ENCODE results near the gene GPR183. TPM values are rescaled to one million over a fixed set of nuclear protein-coding genes. Genes with fewer than 3 reads are reported as not detected.
"Not testable (repeated sequence)": the region's sequence is repeated elsewhere in the genome, so short reads cannot be mapped to it uniquely, and the experiment has no call there.

GPR183 gene
- total RNA-seq, 1 donor from 2014 or later = not detected

- Mint-ChIP-seq H3K27me3 (ENCODE audit: low read depth) (no peaks in the 10 kb centered on the region), H3K4me1 (peaks cover 8% of the 10 kb centered on the region), H3K4me3 (no peak overlapping the region), H3K36me3 (ENCODE audit: low read depth) (peaks cover 13% of the 10 kb centered on the region), H3K9me3 (no peaks in the 10 kb centered on the region), H3K27ac (ENCODE audit: unreplicated experiment) (no peak overlapping the region)
- no peak for TF ChIP-seq CTCF (conservative IDR thresholded peaks at IDR 0.05)
- DNase-seq (ENCODE audit: low read depth, low spot score) = no peak
These were observed 52.4 kb downstream of the GPR183 start for GRCh38 chr13:99254830-99255229.

- Mint-ChIP-seq H3K36me3 (ENCODE audit: low read depth) (peaks cover 29% of the 10 kb centered on the region), H3K4me3 (no peak overlapping the region), H3K9me3 (no peaks in the 10 kb centered on the region), H3K27ac (ENCODE audit: unreplicated experiment) (peak overlapping the region; percentile 38), H3K4me1 (no peaks in the 10 kb centered on the region), H3K27me3 (ENCODE audit: low read depth) (no peaks in the 10 kb centered on the region)
- no peak for DNase-seq (ENCODE audit: low read depth, low spot score)
- TF ChIP-seq CTCF (conservative IDR thresholded peaks at IDR 0.05) = no peak
These were observed 55.3 kb downstream of the GPR183 start for GRCh38 chr13:99251921-99252320.

- Mint-ChIP-seq H3K9me3 (no peaks in the 10 kb centered on the region), H3K4me1 (no peaks in the 10 kb centered on the region), H3K27ac (ENCODE audit: unreplicated experiment) (no peak overlapping the region), H3K4me3 (no peak overlapping the region), H3K36me3 (ENCODE audit: low read depth) (peaks cover 32% of the 10 kb centered on the region), H3K27me3 (ENCODE audit: low read depth) (no peaks in the 10 kb centered on the region)
- no peak for TF ChIP-seq CTCF (conservative IDR thresholded peaks at IDR 0.05)
- no peak for DNase-seq (ENCODE audit: low read depth, low spot score)
These were observed 56.0 kb downstream of the GPR183 start for GRCh38 chr13:99250982-99251825.

GRCh38 chr13:99249606-99250005 is 57.6 kb downstream of the GPR183 start:
- H3K9me3 Mint-ChIP-seq; H3K4me1 Mint-ChIP-seq; H3K27ac Mint-ChIP-seq (ENCODE audit: unreplicated experiment); DNase-seq (ENCODE audit: low read depth, low spot score); H3K4me3 Mint-ChIP-seq; H3K27me3 Mint-ChIP-seq (ENCODE audit: low read depth): not testable (repeated sequence)
- peaks cover 26% of the 10 kb centered on the region for H3K36me3 Mint-ChIP-seq (ENCODE audit: low read depth)

- H3K9me3 Mint-ChIP-seq; H3K27ac Mint-ChIP-seq (ENCODE audit: unreplicated experiment); H3K4me3 Mint-ChIP-seq; H3K27me3 Mint-ChIP-seq (ENCODE audit: low read depth); H3K4me1 Mint-ChIP-seq; DNase-seq (ENCODE audit: low read depth, low spot score): not testable (repeated sequence)
- H3K36me3 Mint-ChIP-seq (ENCODE audit: low read depth) = peaks cover 26% of the 10 kb centered on the region
These were observed 58.0 kb downstream of the GPR183 start for GRCh38 chr13:99249178-99249577.

GRCh38 chr13:99246100-99246499 is 61.1 kb downstream of the GPR183 start:
- no peak for DNase-seq (ENCODE audit: low read depth, low spot score)
- peaks cover 3% of the 10 kb centered on the region for H3K9me3 Mint-ChIP-seq
- no peak for TF ChIP-seq CTCF (conservative IDR thresholded peaks at IDR 0.05)
- H3K27me3 Mint-ChIP-seq (ENCODE audit: low read depth) = no peaks in the 10 kb centered on the region
- H3K27ac Mint-ChIP-seq (ENCODE audit: unreplicated experiment) = no peak overlapping the region
- peaks cover 4% of the 10 kb centered on the region for H3K4me1 Mint-ChIP-seq
- no peak overlapping the region for H3K4me3 Mint-ChIP-seq
- H3K36me3 Mint-ChIP-seq (ENCODE audit: low read depth) = peaks cover 31% of the 10 kb centered on the region

Small RNA genes within 50 kb of the gene (microRNA-seq; reads per million reads assigned to microRNA genes)
- not detected for gene MIR623

Other genes with a start within 250 kb of the GPR183 start
- gene UBAC2, start 106.5 kb downstream of the GPR183 start, total RNA-seq = 58.8 and 59.8 TPM in 2 replicates
- not detected in 2 replicates for gene GPR18, start 49.0 kb downstream of the GPR183 start, total RNA-seq
- gene TM9SF2, start 194.1 kb upstream of the GPR183 start, total RNA-seq = 66.7 and 68.8 TPM in 2 replicates